Left kidney (tissue), 2 donors: ENCODE data around the gene ABHD12B. TPM values are rescaled to one million over a fixed set of nuclear protein-coding genes. Genes with fewer than 3 reads are reported as not detected.
A peak's percentile ranks its signal among the peaks of the same experiment; 100 is the strongest.

Experiments used
- DNase-seq: peaks from one replicate; pipeline ENCODE4 v3.0.0-alpha.2; 2013
- polyA plus RNA-seq: library from polyadenylated mRNA; unstranded; fragments of 120-200 nt; gene quantifications from one replicate; pipeline ENCODE4 v1.2.1, GENCODE V29; 2013; ENCODE audit not compliant: insufficient read length

The ABHD12B gene
- polyA plus RNA-seq, 1 donor, result 0.47 TPM

DNA sequence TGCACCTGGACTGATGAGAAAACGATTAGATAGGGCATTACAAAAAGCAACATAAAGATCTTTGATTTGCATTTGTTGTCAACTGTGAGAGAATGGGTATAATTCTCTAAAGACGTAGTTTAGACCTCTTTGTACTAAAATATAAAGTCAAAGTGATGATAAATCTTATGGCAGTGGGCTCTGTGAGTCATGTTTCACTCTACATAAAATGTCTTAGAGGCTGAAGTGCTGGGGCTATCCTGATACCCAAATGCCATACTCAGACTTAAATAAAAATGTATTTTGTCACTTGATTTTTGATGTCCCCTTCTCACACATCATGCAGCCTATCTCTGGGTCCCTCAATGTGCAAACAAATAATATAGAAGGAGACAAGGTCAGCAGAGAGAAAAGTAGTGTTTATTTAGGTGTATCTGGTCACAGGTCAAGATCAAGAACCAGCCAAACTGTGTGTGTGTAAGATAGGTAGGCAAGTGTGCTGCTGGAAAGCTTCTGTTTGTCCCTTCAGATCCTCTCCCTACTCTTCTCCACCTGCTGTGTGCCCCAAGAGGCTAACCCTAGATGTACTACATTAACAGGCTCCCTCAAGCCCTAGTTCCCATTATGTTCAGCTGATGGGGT lies 33.9 kb upstream of the ABHD12B start:
- no peak for DNase-seq

GRCh38 chr14:50839048-50839447 lies 32.8 kb upstream of the ABHD12B start:
- DNase-seq, result no peak

- DNase-seq, result no peak
Observed at GRCh38 chr14:50839691-50840090, 32.2 kb upstream of the ABHD12B start.

DNA sequence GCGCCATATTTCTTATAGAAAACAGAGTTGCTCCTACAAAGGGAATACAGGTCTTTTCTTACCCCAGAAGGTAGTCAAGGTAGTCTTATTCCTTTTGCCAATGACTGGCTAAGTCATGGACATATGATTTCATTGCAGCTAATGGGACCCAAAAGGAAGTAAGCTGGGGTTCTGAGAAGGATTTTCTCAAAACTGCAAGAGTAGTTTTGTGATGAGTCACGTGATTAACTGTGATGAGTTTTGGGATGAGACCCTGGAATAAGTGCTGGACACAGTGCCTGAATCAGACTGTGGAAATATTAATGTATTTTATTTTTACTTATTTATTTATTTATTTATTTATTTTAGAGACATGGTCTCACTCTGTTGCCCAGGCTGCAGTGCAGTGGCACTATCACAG lies 27.5 kb upstream of the ABHD12B start:
- DNase-seq, result no peak

DNA sequence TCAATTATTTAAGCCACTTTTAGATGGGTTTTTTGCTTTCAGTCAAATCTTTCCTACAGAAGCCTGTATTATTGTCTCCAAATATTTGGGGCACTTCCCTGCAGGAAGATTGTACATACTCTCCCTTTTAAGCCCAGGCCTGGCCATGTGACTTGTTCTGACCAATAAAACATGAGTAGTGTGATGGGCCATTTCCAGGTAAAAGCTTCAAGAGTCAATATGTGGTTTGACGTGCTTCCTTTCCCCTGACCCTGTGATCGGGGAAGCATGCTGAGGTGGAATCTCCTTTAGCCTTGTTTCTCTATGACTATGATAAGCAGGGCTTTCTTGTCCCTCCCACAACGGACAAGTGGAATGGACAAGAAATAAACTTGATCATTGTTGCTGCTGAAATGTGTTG lies 26.7 kb upstream of the ABHD12B start:
- DNase-seq, result no peak

DNA sequence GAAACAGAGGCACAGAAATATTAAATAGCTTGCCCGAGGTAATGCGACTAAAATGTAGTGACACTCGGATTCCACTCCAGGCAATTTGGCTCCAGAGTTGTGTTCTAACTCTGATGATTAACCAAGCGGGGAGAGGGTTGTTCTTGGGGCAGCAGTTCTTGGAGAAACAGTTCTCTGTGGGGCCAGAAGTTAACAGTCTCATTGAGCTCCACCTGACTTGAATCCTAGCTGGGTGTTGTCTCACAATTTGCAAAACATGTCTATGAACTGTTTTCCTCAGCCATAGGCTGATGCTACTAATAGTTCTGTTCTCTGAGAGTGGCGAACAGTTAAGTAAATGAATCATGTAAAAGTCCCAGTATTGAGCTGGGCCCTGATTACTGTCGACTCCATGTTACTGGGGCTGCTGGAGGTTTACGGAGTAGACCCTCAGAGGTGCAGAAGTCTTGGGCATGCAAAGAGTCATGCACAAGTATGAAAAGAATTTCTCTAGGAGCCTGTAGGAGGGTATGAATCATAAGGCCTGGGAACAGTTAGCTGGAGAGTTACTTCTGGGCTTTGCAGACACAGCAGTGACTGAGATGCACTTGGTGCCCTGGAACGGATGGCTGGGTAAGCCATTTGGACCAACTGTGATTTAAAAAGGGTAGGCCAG lies 25.5 kb upstream of the ABHD12B start:
- no peak for DNase-seq

- DNase-seq, result no peak
Observed at GRCh38 chr14:50853891-50854290, 18.0 kb upstream of the ABHD12B start.

DNA sequence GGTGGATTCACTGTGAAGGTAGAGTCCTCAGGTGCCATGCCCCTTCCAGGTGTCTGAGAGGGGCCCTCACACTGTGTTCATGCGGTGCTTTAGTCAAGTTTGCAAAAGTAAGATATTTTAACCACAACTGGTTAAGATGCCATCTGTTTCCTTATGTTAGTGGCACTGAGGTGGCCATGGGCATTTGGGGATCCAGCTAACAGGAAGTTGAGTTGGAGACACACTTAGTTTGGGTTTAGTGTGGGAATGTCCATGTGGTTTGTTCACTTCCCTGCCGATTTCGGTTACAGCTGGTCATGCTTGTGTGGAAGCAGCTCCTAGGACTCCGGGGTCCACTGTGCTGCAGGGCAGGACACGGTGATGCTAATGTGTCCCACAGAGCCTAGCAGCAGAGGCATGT lies 17.3 kb upstream of the ABHD12B start:
- no peak for DNase-seq

GRCh38 chr14:50855558-50855957 lies 16.3 kb upstream of the ABHD12B start:
- no peak for DNase-seq

GRCh38 chr14:50856660-50857059 lies 15.2 kb upstream of the ABHD12B start:
- DNase-seq, result no peak

- no peak for DNase-seq
Observed at GRCh38 chr14:50859296-50859624, 12.6 kb upstream of the ABHD12B start.

- peak; percentile 85 for DNase-seq
Observed at GRCh38 chr14:50860478-50861086, 11.3 kb upstream of the ABHD12B start.

DNA sequence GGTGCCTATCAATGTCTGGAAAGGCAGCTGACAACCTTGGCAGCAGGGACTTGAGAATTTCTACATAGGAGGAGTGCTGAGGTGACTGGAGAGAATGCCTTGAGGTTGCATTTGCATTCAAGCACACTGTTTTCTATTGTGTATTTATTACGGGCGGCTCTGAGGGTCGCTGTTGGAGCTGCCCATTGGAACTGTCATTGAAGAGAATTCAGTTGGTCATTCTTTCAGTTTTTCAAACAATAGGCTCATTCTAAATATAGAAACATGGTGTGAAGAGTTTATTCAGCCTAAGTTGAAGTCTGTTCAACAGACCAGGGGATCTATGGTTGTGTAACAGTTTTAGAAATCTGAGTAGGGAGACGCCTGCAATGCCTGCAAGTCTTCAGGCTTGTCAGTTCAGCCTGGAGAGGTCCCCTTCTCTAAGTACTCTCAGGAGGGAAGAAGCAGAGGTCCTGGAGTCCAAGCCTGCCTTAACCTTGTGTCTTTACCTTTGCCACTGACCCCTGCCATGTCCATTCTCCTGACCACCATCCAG lies 9.8 kb upstream of the ABHD12B start:
- DNase-seq, result no peak

- no peak for DNase-seq
Observed at GRCh38 chr14:50864237-50864636, 7.6 kb upstream of the ABHD12B start.

- no peak for DNase-seq
Observed at GRCh38 chr14:50864946-50865345, 6.9 kb upstream of the ABHD12B start.

GRCh38 chr14:50865391-50866076 lies 6.3 kb upstream of the ABHD12B start:
- no peak for DNase-seq

- DNase-seq, result no peak
Observed at GRCh38 chr14:50871228-50871627, 625 bp upstream of the ABHD12B start.

GRCh38 chr14:50874757-50875156 lies 2.9 kb downstream of the ABHD12B start:
- no peak for DNase-seq

GRCh38 chr14:50875359-50876070 lies 3.7 kb downstream of the ABHD12B start:
- no peak for DNase-seq

GRCh38 chr14:50882932-50883826 lies 11.3 kb downstream of the ABHD12B start:
- no peak for DNase-seq

GRCh38 chr14:50883827-50884197 lies 12.0 kb downstream of the ABHD12B start:
- no peak for DNase-seq
